HG03280 (cell line): ENCODE data around the gene HYOU1.
"Not testable (repeated sequence)": the region's sequence is repeated elsewhere in the genome, so short reads cannot be mapped to it uniquely, and the experiment has no call there.

ENCODE experiments used
- ATAC-seq: cut with Tn5 transposase; IDR thresholded peaks from one replicate; pipeline ENCODE4 v1.9.1; 2021; ENCODE audit warnings: mild to moderate bottlenecking, moderate library complexity; ENCODE audit not compliant: unreplicated experiment

HYOU1 gene

DNA sequence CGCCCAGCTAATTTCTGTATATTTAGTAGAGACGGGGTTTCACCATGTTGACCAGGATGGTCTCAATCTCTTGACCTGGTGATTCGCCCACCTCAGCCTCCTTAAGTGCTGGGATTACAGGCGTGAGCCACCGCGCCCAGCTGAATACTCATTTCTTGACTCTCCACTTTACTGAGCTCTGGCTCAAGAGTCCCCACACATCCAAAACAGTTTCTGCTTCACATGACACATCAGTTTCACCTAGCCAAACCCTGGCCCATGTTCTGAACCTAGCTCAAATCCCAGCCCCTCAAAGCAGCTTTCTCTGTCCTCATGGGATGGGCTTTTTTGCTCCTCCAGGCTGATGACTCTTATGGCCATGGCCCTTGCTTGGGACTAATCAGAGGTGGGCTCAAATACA is 9.8 kb downstream of the HYOU1 start:
- ATAC-seq, result no peak

GRCh38 chr11:119046489-119046888 is 10.5 kb downstream of the HYOU1 start:
- ATAC-seq, result no peak

DNA sequence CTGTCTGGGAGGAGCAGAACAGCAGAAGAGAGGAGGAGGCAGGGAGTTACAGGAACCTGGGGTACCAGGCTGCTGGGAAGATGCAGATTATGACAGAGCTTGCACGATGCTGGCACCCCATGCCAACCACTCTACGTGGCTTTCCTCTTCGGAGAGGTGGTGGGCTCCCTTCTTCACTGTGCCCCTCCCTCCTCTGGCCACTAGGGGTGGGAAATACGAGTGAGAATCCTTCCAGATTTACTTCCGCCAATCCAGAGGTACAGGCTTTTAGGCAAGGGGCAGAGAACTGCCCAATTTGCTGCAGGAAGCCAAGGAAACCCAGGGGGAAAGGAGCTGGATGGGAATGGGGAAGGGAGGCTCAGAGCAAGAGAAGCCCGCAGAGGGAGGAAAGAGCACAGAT is 12.3 kb downstream of the HYOU1 start:
- no peak for ATAC-seq

DNA sequence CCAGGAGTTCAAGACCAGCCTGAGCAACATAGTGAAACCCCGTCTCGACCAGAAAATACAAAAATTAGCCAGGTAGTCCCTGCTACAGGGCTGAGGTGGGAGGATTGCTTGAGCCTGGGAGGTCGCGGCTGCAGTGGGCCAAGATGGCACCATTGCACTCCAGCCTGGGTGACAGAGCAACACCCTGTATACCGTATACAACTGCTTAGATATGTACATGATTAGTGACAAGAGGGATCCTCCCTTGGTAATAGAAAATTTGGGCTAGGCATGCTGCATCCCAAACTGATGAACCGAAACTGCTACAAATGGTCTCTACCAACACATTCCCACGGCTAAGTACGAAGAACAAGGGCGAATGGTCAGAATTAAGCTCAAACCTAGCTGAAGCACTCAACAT is 14.1 kb downstream of the HYOU1 start:
- no peak for ATAC-seq

GRCh38 chr11:119041821-119042514 is 15.0 kb downstream of the HYOU1 start:
- ATAC-seq, result no peak

DNA sequence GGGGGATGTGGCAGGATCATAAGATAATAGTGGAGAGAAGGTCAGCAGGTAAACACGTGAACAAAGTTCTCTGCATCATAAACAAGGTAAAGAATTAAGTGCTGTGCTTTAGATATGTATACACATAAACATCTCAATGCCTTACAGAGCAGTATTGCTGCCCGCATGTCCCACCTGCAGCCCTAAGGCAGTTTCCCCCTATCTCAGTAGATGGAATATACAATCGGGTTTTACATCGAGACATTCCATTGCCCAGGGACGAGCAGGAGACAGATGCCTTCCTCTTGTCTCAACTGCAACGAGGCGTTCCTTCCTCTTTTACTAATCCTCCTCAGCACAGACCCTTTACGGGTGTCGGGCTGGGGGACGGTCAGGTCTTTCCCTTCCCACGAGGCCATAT is 17.5 kb downstream of the HYOU1 start:
- not testable (repeated sequence) for ATAC-seq

GRCh38 chr11:119038884-119039283 is 18.1 kb downstream of the HYOU1 start:
- ATAC-seq, result no peak

- ATAC-seq, result no peak
These were observed 22.2 kb downstream of the HYOU1 start for GRCh38 chr11:119034813-119035212.

GRCh38 chr11:119033421-119033820 is 23.6 kb downstream of the HYOU1 start:
- ATAC-seq, result not testable (repeated sequence)

- ATAC-seq, result no peak
These were observed 25.1 kb downstream of the HYOU1 start for GRCh38 chr11:119031912-119032280.

- peak; percentile 92 for ATAC-seq
These were observed 26.5 kb downstream of the HYOU1 start, which contains the start of gene SLC37A4 for GRCh38 chr11:119030329-119031047. Gene SLC37A4, minus strand, starts transcription at chr11:119030877.

DNA sequence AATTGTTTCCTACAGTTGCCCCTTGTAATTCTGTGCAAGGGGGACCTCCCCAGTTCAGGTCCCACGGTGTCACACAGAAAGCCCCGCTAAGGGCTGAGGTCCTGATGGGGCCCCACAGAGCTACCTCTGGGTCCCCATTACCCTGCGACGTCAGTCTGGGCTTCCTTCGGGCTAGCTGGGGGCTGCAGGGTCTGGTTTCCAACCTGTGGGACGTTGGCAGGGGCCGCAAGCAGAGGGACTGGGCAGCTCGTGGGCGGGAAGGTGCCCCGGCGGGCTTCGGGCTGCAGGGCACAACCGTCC is 27.0 kb downstream of the HYOU1 start:
- ATAC-seq, result peak; percentile 15

DNA sequence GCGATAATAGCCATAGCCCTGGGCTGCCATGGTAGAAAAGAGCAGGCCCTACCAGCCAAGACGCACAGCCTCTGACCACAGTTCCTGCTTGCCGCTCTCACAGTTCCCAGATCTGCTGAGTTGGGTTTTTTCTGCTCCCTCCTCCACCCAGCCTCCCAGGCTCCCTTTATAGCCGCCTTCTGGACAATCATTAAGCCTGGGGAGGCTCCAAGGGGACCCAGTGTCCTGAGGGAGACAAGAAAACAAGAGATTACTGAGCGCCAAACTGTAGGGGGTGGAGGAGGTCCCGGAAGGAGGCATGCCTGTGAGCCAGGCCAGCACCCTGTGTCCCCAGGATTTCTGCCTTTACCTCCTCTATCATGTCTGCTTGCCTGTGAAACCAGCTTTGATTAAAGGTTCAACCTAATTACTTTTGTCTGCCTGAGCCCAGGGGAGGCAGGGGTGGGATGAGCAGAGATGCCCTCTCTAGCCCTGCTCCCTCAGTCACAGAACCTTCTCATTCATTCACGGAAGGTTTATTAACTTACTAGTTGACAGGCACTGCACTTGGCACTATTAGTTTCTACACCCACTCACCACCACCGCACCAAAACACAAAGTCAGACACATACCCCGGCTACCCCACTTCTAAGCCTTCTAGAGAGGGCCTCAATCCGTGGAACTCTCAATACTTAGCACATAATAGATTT is 27.5 kb downstream of the HYOU1 start:
- ATAC-seq, result peak; percentile 15

GRCh38 chr11:119029069-119029339 is 28.0 kb downstream of the HYOU1 start:
- ATAC-seq, result no peak

DNA sequence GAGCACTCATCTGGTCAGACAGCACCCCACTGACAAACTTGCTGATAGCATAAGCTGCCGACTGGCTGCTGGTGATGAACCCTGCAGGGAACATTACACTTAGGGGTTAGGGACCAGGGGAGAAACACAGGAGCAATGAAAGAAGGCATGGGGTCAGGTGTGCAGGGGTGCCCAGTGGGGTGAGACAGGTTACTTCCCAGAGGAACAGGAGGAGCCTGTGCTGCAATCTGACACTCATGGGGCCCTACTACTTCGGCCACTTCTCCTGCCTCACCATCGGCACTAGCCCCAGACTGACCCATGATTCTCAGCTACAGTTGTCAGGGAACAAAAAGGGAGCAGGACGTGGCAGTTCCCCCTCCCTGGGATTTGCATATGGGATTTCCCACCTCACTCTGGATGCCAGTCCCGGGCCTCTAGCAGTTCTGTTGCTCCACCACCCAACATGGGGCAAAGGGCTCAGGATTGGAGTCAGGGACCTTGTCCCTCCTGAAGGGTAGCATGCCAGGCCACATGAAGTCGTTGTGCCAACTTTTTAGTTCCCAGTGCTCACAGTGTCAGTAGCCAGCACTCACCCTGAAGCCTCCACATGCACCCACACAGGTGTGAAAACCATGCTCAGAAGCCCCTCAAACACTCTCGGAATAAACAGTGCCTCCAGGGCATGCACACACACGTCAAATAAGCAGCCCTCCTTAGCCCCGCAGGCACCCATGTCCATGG is 28.5 kb downstream of the HYOU1 start:
- no peak for ATAC-seq

DNA sequence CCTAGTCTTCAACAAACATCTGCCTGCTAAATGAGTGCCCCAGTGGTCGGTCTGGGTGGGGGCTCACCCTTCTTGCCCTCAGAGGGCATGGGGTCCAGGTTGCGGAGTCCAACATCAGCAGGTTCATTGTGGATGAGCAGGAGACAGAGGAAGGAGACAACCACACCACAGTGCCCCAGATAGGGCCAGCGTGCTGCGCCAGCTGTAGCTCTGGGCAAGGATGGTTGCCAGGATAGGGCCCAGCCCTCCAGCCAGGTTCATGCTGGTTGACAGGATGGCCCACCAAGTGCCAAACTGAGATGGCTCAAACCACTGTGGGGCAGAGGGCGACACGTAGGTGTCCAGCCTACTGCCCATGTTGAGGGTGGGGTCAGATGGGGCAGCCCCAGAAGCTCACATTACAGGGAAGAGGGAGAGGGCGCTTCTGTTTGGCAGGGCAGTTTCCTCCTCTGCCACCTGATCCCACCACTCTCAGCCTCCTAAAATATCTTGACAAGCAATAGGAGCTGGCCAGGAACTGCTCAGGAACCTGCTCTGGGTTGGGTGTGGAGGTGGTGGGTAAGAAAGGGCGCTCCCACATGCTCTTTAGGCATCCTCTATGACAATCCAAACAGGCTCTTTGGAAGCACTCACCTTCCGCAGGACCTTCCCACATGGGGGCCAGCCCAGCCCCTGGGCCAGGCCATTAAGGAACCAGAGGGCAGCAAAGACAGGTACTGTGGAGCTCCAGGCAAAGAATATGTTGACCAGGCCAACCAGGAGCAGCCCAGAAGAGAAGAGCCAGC is 29.3 kb downstream of the HYOU1 start:
- no peak for ATAC-seq

- ATAC-seq, result no peak
These were observed 30.0 kb downstream of the HYOU1 start for GRCh38 chr11:119026970-119027369.

GRCh38 chr11:119025978-119026766 is 30.8 kb downstream of the HYOU1 start:
- no peak for ATAC-seq

- ATAC-seq, result no peak
These were observed 31.5 kb downstream of the HYOU1 start for GRCh38 chr11:119025541-119025940.

- ATAC-seq, result no peak
These were observed 31.9 kb downstream of the HYOU1 start for GRCh38 chr11:119025099-119025473.
